NCI-H1930 (cell line): ENCODE measurements around the gene KLRC2.
A peak's percentile ranks its signal among the peaks of the same experiment; 100 is the strongest.
"Not testable (repeated sequence)": the region's sequence is repeated elsewhere in the genome, so short reads cannot be mapped to it uniquely, and the experiment has no call there.

ENCODE experiments used
- DNase-seq, 2 experiments: peaks; one replicate each; lab custom pipeline; 2025; lab: John Stamatoyannopoulos, UW

The KLRC2 gene

GRCh38 chr12:10435816-10436215 is at the start of gene KLRC2:
Gene KLRC2 (minus strand): TSS chr12:10436010. CDS start chr12:10435986, 24 bp downstream.
- DNase-seq: not testable (repeated sequence)

- not testable (repeated sequence) for DNase-seq
Measured at GRCh38 chr12:10481901-10482300, 46.1 kb upstream of the KLRC2 start.

GRCh38 chr12:10472808-10473207 is 37.0 kb upstream of the KLRC2 start:
- not testable (repeated sequence) for DNase-seq

- DNase-seq: no peak
Measured at GRCh38 chr12:10469701-10470100, 33.9 kb upstream of the KLRC2 start.

GRCh38 chr12:10466311-10466710 is 30.5 kb upstream of the KLRC2 start:
- no peak for DNase-seq

GRCh38 chr12:10457760-10458159 is 21.9 kb upstream of the KLRC2 start:
- no peak for DNase-seq

GRCh38 chr12:10456856-10457255 is 21.0 kb upstream of the KLRC2 start:
- DNase-seq: no peak

- DNase-seq: no peak
Measured at GRCh38 chr12:10455766-10456165, 20.0 kb upstream of the KLRC2 start.

GRCh38 chr12:10454531-10454930 is 18.7 kb upstream of the KLRC2 start:
- DNase-seq: no peak

GRCh38 chr12:10453156-10453555 is 17.3 kb upstream of the KLRC2 start, which contains the start of gene KLRC1:
Gene KLRC1 (minus strand): TSS chr12:10453377. CDS start chr12:10451156, 2,221 bp downstream.
- DNase-seq: no peak

- DNase-seq: no peak
Measured at GRCh38 chr12:10448236-10448635, 12.4 kb upstream of the KLRC2 start.

- not testable (repeated sequence) for DNase-seq
Measured at GRCh38 chr12:10446052-10446451, 10.2 kb upstream of the KLRC2 start.

GRCh38 chr12:10441144-10441543 is 5.3 kb upstream of the KLRC2 start:
- DNase-seq: not testable (repeated sequence)

GRCh38 chr12:10439608-10440274 is 3.9 kb upstream of the KLRC2 start:
- DNase-seq: peak in 1 of 2 experiments; percentile 9

GRCh38 chr12:10437601-10438000 is 1.8 kb upstream of the KLRC2 start:
- DNase-seq: not testable (repeated sequence)

GRCh38 chr12:10430623-10431022 is 5.2 kb downstream of the KLRC2 start:
- not testable (repeated sequence) for DNase-seq

GRCh38 chr12:10425938-10426337 is 9.9 kb downstream of the KLRC2 start:
- not testable (repeated sequence) for DNase-seq

- DNase-seq: not testable (repeated sequence)
Measured at GRCh38 chr12:10424260-10424899, 11.4 kb downstream of the KLRC2 start.

- DNase-seq: not testable (repeated sequence)
Measured at GRCh38 chr12:10422159-10422558, 13.7 kb downstream of the KLRC2 start.

GRCh38 chr12:10420334-10420733 is 15.5 kb downstream of the KLRC2 start, which contains the start of gene KLRC3:
Gene KLRC3 (minus strand): TSS chr12:10420595. CDS start chr12:10420550, 45 bp downstream.
- not testable (repeated sequence) for DNase-seq

GRCh38 chr12:10409392-10409791 is 26.4 kb downstream of the KLRC2 start, which contains the start of gene KLRC4:
Gene KLRC4 (minus strand): TSS chr12:10409757. CDS start chr12:10409575, 182 bp downstream.
- no peak for DNase-seq

- DNase-seq: no peak
Measured at GRCh38 chr12:10408842-10409241, 27.0 kb downstream of the KLRC2 start.

GRCh38 chr12:10406725-10407124 is 29.1 kb downstream of the KLRC2 start:
- DNase-seq: no peak
